Panc1 (cell line): ENCODE results near the gene ALS2CL. TPM values are rescaled to one million over a fixed set of nuclear protein-coding genes. Genes with fewer than 3 reads are reported as not detected.

Experiments used
- ATAC-seq: fragments of 200-7000 bp; cut with Tn5 transposase; 2 replicates; pipeline ENCODE4 v1.9.1; 2020; ENCODE audit warnings: mild to moderate bottlenecking, moderate library complexity
- BruUV-seq: library from RNA; stranded (reverse); fragments of 400-500 nt; replicated peaks from 2 replicates; lab custom pipeline; 2021; lab: Mats Ljungman, UMichigan
- CTCF ChIA-PET: fragments of 300-600 bp; sonication (Branson Sonifier 250); formaldehyde crosslinking; loops from one replicate; lab custom pipeline; 2022; ENCODE audit warnings: antibody characterized with exemption; lab: Charles Lee
- POLR2A ChIA-PET: fragments of 300-600 bp; sonication (Branson Sonifier 250); formaldehyde crosslinking; loops from one replicate; lab custom pipeline; 2022; ENCODE audit warnings: antibody characterized with exemption; lab: Charles Lee
- DNase-seq: peaks from one replicate; pipeline ENCODE4 v3.0.0-alpha.2; 2010; ENCODE audit warnings: low read depth, low spot score
- H3K27ac ChIP-seq: 2 replicates; pipeline ENCODE4 v1.5.1; 2011; ENCODE audit warnings: mild to moderate bottlenecking, low read length, inconsistent platforms
- H3K27me3 ChIP-seq: fragments of 200-500 bp; sonication (Bioruptor generic); 2 replicates; pipeline ENCODE4 v1.6.0; 2014; ENCODE audit warnings: low read length, inconsistent platforms; ENCODE audit not compliant: control insufficient read depth, insufficient read depth
- H3K36me3 ChIP-seq: fragments of 200-500 bp; sonication (Bioruptor generic); 2 replicates; pipeline ENCODE4 v1.5.1; 2014; ENCODE audit warnings: inconsistent platforms, mild to moderate bottlenecking, low read length, moderate library complexity; ENCODE audit not compliant: control insufficient read depth, insufficient read depth
- H3K4me1 ChIP-seq: 2 replicates; pipeline ENCODE4 v1.5.1; 2011; ENCODE audit warnings: inconsistent platforms, mild to moderate bottlenecking, low read length, moderate library complexity; ENCODE audit not compliant: control insufficient read depth, insufficient read depth
- H3K4me3 ChIP-seq, 2 experiments: 2 replicates each; pipeline ENCODE4 v1.5.1; 2011 to 2012; ENCODE audit warnings: low read depth in 2 of 2, low read length in 2 of 2, mild to moderate bottlenecking in 2 of 2, inconsistent platforms in 1 of 2, moderate library complexity in 1 of 2
- H3K9me3 ChIP-seq: fragments of 200-500 bp; sonication (Bioruptor generic); 2 replicates; pipeline ENCODE4 v1.5.1; 2014; ENCODE audit warnings: low read depth, mild to moderate bottlenecking, inconsistent platforms, low read length, moderate library complexity; ENCODE audit not compliant: control insufficient read depth, insufficient read depth
- CTCF ChIP-seq: fragments of 450-650 bp; IDR thresholded peaks from 2 replicates; pipeline ENCODE4 v1.5.1; 2017; ENCODE audit warnings: mild to moderate bottlenecking
- POLR2AphosphoS5 ChIP-seq: IDR thresholded peaks from 2 replicates; pipeline ENCODE4 v1.6.1; 2012; ENCODE audit warnings: mild to moderate bottlenecking, low read depth, low read length, moderate library complexity
- REST ChIP-seq, 2 experiments: IDR thresholded peaks; 2 replicates each; pipeline ENCODE4 v1.6.1; 2011 to 2012; ENCODE audit warnings: low read depth in 2 of 2, control low read depth in 1 of 2, low read length in 1 of 2, mild to moderate bottlenecking in 1 of 2, moderate library complexity in 1 of 2; ENCODE audit not compliant: insufficient read depth in 1 of 2
- SIN3A ChIP-seq: IDR thresholded peaks from 2 replicates; pipeline ENCODE4 v1.6.1; 2012; ENCODE audit warnings: low read depth, mild to moderate bottlenecking, low read length, moderate library complexity, borderline replicate concordance; ENCODE audit not compliant: insufficient read depth
- TCF7L2 ChIP-seq: IDR thresholded peaks from 2 replicates; pipeline ENCODE4 v1.6.1; 2011; ENCODE audit warnings: mild to moderate bottlenecking, low read depth, low read length, inconsistent platforms
- in situ Hi-C: cut with HindIII; loops from 2 replicates; pipeline ENCODE4 v1.10.0; 2016; ENCODE audit warnings: low sequenced_read_pairs, low pct_unique_long_range_greater_than_20kb
- intact Hi-C: fragments of 100-400 bp; cut with micrococcal nuclease; formaldehyde crosslinking; loops from one replicate; pipeline ENCODE4 v1.10.0; 2022; ENCODE audit not compliant: unreplicated experiment
- total RNA-seq: library from RNA; stranded (reverse); gene quantifications from one replicate; pipeline ENCODE4 v1.2.1, GENCODE V29; 2021; ENCODE audit not compliant: unreplicated experiment

ALS2CL gene
- total RNA-seq, 1 experiment from 2014 or later = 2.7 TPM

DNA sequence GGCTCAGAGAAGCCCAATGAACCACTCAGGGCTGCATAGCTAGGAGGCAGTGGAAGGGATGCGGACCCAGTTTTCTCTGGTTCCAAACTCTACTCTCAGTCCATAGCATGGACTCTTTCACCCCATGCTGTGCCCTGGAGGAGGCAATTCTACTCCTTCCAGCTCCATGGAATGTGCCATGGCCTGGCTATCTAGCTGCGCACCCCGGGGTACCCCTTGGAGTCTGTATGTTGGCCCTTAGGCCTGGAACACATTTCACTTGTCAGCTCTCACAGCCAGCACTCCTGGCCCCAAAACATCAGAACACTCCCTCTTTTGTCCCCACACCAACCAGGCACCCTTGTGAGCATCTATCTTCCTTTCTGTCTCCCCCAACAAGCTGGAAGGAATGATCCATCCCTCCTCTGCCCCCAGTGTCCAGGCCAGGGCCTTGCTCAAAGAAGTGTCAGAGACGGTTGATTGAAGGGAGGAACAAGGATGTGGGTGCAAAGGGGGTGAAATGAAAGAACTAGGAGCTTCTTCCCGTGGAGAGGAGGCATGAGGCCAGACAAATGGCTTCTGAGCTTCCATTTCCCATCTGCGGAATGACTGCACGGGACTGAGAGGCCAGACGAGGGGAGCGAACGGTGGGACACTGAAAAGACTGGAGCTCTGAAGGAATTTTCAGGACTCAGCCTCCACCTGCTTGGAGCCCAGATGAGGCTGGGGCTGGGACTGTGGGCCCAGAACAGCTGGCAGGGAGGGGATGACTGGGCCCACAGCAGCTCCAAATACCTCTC is 21.4 kb upstream of the ALS2CL start:
- ChIA-PET POLR2A (no interaction called here), CTCF (no interaction called here)
- H3K4me3 ChIP-seq = no peak overlapping the region
- in situ Hi-C loops = no loop called here
- no TSS peak for BruUV-seq
- H3K36me3 ChIP-seq = no peaks in the 10 kb centered on the region
- H3K27ac ChIP-seq = no peak overlapping the region
- no peaks in the 10 kb centered on the region for H3K27me3 ChIP-seq
- ATAC-seq (no peak), DNase-seq (no peak)
- intact Hi-C loops = no loop called here
- TF ChIP-seq REST (IDR thresholded peaks at IDR 0.05; ENCODE audit: insufficient read depth in 1 of 2, low read depth in 2 of 2, low read length in 1 of 2) (no peak), CTCF (no peak), SIN3A (no peak), TCF7L2 (no peak), POLR2AphosphoS5 (no peak)
- no peaks in the 10 kb centered on the region for H3K9me3 ChIP-seq
- H3K4me1 ChIP-seq = peaks cover 6% of the 10 kb centered on the region; the same call in 1 of the 2 replicates

DNA sequence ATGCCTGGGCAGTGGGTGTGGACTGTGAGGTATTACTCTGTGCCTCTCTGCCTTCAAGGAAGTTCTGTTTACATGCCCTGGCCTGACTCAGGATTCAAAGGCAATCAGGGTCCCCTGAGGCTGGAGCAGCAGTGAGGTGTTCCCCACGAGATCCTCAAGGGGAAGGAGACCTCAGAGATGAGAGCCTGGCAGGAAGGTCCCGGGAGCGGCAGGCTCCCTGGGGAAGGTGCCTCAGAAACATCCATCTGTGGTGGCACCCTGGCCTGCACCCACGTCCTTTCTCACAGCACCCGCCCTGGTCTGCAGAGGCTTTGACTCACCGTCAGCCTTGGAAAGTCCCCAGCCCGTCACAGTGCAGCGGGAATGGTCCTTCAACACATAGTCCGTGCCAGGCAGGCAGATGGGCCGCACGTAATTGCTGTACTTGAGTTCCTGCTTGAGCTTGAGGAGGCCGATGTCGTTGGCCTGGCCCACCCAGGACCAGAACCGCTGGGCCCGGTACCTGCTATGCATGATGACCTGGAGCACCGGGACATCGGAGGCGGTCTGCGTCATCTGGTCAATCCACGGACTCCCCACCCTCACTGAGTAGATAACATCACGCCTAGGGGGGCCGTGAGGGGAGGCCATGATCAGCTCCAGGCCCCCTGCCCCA is 20.5 kb upstream of the ALS2CL start:
- ATAC-seq = peak; percentile 85
- H3K27ac ChIP-seq = no peak overlapping the region
- H3K27me3 ChIP-seq = no peaks in the 10 kb centered on the region
- H3K4me1 ChIP-seq = peaks cover 6% of the 10 kb centered on the region; the same call in 1 of the 2 replicates
- no peak overlapping the region for H3K4me3 ChIP-seq
- H3K9me3 ChIP-seq = no peaks in the 10 kb centered on the region
- no TSS peak for BruUV-seq
- ChIA-PET CTCF (no interaction called here), POLR2A (no interaction called here)
- in situ Hi-C loops = no loop called here
- H3K36me3 ChIP-seq = no peaks in the 10 kb centered on the region
- DNase-seq = no peak
- intact Hi-C loops = no loop called here
- no peak for TF ChIP-seq REST (IDR thresholded peaks at IDR 0.05; ENCODE audit: insufficient read depth in 1 of 2, low read depth in 2 of 2, low read length in 1 of 2)
- no peak for TF ChIP-seq TCF7L2
